Measurements from ENCODE around the gene LOXL3. TPM values are rescaled to one million over a fixed set of nuclear protein-coding genes. Genes with fewer than 3 reads are reported as not detected.

Gene LOXL3
- total RNA-seq, 1 experiment from 2014 or later: 29.0 TPM

- H2BK120ac ChIP-seq (ENCODE audit: low read depth, low read length, poor library complexity, severe bottlenecking): no peak overlapping the region
- H2BK12ac ChIP-seq (ENCODE audit: insufficient read length, low read depth, low read length): no peak overlapping the region
- H3K9ac ChIP-seq (ENCODE audit: extremely low read depth, insufficient read length, low read length): no peak overlapping the region
- no CpG with 5 or more reads among the region's 5 CpGs for WGBS (ENCODE audit: extremely low coverage, insufficient read length, low lambda C conversion rate)
- no peak overlapping the region for H2AFZ ChIP-seq (ENCODE audit: low read length)
- no peak overlapping the region for H2BK5ac ChIP-seq (ENCODE audit: insufficient read length, low read length)
- no peak overlapping the region for H3K4me2 ChIP-seq (ENCODE audit: insufficient read depth, insufficient read length, low read length)
- no peak overlapping the region for H4K91ac ChIP-seq (ENCODE audit: insufficient read length, low read depth, low read length)
- no peak overlapping the region for H3K4ac ChIP-seq (ENCODE audit: low read depth, low read length)
- H2AK5ac ChIP-seq (ENCODE audit: insufficient read length, low read length): no peak overlapping the region
- DNase-seq: no peak
- Mint-ChIP-seq H3K27ac (no peak overlapping the region), H3K4me3 (no peak overlapping the region), H3K9me3 (no peaks in the 10 kb centered on the region), H3K36me3 (ENCODE audit: insufficient read depth in 1 of 3, low read depth in 3 of 3) (peaks cover 0 to 5% (median 3%) of the 10 kb centered on the region in 3 experiments; a peak in 3 of 7 replicates), H3K4me1 (peaks cover 3 to 9% of the 10 kb centered on the region in 2 experiments; a peak in 1 of 4 replicates), H3K27me3 (ENCODE audit: low read depth) (no peaks in the 10 kb centered on the region)
- H3K27ac ChIP-seq (ENCODE audit: insufficient read length, low read depth, low read length): no peak overlapping the region
- H3K56ac ChIP-seq (ENCODE audit: insufficient read length, low read depth, low read length): no peak overlapping the region
- no peaks in the 10 kb centered on the region for H3K23me2 ChIP-seq (ENCODE audit: insufficient read length, low read depth, low read length, poor library complexity, severe bottlenecking)
- no peak overlapping the region for H3K18ac ChIP-seq (ENCODE audit: insufficient read length, low read depth, low read length)
- no peak overlapping the region for H3K14ac ChIP-seq (ENCODE audit: insufficient read depth, low read length)
- no peaks in the 10 kb centered on the region for H3K79me1 ChIP-seq (ENCODE audit: insufficient read depth, low read depth, low read length, poor library complexity, severe bottlenecking)
- H3K9me3 ChIP-seq (ENCODE audit: control insufficient read depth, low read depth, low read length): no peaks in the 10 kb centered on the region
- TF ChIP-seq CTCF (conservative IDR thresholded peaks at IDR 0.05): no peak
- no peak overlapping the region for H3T11ph ChIP-seq (ENCODE audit: low read length)
- H3K4me1 ChIP-seq (ENCODE audit: insufficient read depth, low read length): no peaks in the 10 kb centered on the region
- H2BK15ac ChIP-seq (ENCODE audit: low read depth, low read length): no peak overlapping the region
- H4K20me1 ChIP-seq (ENCODE audit: control insufficient read depth, insufficient read depth, insufficient read length): no peaks in the 10 kb centered on the region
- no peaks in the 10 kb centered on the region for H3K79me2 ChIP-seq (ENCODE audit: insufficient read depth, low read length)
- H2BK20ac ChIP-seq (ENCODE audit: low read depth, low read length, poor library complexity, severe bottlenecking): no peak overlapping the region
- no peak overlapping the region for H4K8ac ChIP-seq (replicated peaks; ENCODE audit: insufficient read length, low read depth, low read length)
- no peak overlapping the region for H4K5ac ChIP-seq (ENCODE audit: insufficient read length, low read depth, low read length)
- no peak overlapping the region for H3K23ac ChIP-seq (ENCODE audit: insufficient read length, low read depth, low read length)
- no peaks in the 10 kb centered on the region for H3K27me3 ChIP-seq (ENCODE audit: insufficient read depth, low read length)
Measured at GRCh38 chr2:74540291-74540690, 13.5 kb downstream of the LOXL3 start.

All from H9 (cell line).